Measurements from ENCODE around the gene ZNF358.

The ZNF358 gene

DNA sequence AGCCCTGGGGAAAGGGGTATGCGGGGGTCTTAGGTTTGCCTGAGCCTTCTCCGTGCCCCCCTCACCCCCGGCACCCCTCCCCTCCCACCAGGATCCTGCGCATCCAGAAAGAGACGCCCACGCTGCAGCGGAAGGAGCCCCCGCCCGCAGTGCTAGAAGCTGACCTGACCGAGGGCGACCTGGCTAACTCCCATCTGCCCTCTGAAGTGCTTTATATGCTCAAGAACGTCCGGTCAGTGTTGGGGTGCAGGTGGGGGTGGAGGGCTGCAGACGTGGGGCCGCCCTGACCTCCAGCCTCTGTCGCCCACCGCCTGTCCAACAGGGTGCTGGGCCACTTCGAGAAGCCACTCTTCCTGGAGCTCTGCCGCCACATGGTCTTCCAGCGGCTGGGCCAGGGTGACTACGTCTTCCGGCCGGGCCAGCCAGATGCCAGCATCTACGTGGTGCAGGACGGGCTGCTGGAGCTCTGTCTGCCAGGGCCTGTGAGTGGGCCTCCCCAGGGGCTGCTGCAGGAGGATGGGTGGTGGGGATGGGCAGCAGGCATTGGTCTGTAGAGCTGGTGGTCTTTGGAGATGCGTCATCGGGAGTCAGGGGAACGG lies 24.0 kb downstream of the ZNF358 start:
- no peak for DNase-seq

DNA sequence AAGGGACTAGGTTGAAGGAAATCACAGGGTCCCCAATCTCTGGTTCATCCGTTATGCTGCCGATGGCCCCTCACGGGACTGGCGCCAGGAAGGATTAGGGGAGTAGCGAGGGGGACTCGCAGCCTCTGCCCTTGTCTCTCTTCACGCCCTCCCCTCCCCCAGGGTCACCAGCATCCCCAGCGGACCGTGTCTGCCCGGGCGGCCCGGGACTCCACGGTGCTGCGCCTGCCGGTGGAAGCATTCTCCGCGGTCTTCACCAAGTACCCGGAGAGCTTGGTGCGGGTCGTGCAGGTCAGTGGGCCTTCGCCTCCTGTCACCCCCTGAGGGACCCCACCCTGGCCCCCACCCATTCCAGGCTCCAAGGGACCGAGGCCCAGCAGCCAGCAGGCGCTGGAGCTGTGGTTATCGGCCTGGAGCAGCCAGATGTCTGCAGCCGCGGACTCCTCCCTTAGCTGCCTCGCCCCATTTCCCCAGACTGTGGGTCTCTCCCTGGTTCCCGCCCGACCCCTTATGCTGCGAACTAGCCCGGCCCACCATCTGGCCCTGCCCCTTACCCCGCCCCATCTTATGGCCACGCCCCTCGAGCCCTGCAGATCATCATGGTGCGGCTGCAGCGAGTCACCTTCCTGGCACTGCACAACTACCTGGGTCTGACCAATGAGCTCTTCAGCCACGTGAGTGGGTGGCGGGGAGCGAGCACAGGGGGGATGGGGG lies 25.0 kb downstream of the ZNF358 start:
- no peak for DNase-seq

DNA sequence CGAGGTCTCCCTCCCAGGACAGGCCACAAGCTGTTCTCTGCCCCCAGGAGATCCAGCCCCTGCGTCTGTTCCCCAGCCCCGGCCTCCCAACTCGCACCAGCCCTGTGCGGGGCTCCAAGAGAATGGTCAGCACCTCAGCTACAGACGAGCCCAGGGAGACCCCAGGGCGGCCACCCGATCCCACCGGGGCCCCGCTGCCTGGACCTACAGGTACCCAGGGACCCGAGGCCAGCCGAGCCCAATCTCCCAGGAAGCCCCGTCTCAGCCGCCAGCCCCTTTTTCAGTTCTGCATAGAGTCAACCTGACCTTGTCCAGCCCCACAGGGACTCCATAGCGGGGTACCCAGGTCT lies 25.5 kb downstream of the ZNF358 start:
- DNase-seq, result no peak

DNA sequence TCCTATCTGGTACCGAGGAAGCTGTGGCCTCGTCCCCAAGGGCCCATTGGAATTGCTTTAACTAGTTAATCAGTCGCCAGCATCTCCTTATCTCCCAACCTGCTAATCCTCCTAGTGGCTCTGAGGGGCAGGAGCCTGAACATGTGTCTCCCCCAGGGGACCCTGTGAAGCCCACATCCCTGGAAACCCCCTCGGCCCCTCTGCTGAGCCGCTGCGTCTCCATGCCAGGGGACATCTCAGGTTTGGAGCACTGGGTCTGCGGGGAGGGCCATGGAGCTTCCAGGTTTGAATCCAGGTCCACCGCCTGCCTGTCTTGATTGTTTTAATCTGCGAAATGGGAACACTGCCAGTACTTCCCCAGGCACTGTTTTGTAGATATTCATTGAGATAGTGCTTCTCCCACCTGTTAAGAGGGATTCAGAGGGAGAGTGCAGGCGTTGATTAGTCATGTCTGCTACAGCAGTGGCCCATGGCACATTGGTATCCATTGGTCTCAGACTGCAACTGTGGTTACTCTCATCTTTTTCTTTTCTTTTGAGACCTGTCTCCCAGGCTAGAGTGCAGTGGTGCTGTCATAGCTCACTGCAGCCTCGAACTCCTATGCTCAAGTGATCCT lies 26.0 kb downstream of the ZNF358 start:
- DNase-seq, result no peak

DNA sequence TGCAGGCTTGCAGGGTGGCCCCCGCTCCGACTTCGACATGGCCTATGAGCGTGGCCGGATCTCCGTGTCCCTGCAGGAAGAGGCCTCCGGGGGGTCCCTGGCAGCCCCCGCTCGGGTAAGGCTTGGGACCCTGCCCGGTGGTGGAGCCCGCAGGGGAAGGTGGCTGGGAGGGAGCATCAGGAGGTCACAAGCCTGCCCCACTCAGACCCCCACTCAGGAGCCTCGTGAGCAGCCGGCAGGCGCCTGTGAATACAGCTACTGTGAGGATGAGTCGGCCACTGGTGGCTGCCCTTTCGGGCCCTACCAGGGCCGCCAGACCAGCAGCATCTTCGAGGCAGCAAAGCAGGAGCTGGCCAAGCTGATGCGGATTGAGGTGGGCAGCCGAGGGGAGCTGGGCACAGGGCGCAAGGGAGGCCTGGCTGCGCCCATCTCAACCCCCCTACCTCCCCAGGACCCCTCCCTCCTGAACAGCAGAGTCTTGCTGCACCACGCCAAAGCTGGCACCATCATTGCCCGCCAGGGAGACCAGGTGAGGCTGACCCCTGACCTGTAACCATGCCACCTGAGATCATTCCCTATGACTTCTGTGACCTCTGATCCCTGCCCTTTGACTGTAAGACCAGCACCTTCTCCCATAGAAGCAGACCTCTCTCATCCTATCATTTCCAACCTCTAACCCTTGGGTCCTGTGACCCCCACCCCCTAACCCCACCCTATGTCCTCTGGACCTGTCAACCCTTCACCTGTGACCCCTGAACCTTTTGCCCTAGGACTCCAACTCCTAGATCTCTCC lies 26.8 kb downstream of the ZNF358 start:
- DNase-seq, result no peak

DNA sequence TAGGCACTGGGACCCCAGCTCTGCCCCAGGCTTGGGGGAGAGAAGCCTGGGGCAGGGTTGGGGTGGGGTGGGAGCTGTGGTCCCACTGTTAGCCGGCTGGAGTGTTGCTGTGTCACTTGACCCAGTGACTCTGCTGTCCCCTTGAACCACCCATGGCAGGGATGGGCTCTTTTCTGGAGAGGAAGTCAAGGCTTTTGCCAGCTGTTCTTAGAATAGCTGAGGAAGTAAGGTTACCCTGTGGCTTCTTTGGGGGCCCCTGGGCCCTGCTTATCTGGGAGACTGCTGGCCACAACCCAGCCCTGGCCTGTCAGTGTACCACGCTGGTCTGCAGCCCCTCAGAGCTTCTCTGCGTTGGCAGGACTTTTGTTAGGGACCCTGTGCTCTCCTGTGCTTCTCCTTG lies 28.7 kb downstream of the ZNF358 start:
- no peak for DNase-seq

DNA sequence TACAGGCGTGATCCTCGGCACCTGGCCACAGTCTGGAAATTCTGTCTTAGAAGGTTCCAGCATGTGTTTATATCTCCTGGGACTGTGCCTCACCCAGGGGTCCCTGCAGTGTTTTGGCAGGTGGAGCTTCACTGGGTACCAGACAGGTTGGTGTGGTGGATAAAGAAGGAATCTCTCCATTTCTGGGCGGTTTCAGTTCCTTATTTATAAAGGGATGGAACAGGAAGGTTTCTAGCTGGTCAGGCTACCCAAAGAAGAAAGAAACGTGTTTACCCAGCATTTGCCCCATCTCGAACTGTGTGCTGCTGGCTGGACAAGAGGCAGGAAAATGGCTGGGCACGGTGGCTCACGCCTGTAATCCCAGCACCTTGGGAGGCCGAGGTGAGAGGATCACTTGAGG lies 29.4 kb downstream of the ZNF358 start:
- no peak for DNase-seq

DNA sequence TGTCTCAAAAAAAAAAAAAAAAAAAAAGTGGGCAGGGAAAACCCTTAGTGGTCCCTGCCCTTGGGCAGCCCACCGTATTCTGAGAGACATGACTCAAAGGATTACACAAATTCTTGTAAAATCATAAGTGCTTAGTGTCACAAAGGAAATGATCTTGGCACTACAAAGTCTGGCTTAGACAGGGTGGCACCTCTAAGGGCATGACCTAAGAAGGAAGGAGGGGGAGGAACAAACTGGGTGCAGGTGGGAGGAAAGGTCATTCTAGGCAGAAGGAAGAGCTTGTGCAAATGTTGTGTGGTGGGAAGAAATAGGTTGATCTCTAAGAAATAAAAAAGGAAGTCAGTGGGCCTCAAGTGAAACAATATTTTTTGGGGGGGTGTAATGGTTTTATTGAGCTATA lies 30.0 kb downstream of the ZNF358 start:
- DNase-seq, result no peak

DNA sequence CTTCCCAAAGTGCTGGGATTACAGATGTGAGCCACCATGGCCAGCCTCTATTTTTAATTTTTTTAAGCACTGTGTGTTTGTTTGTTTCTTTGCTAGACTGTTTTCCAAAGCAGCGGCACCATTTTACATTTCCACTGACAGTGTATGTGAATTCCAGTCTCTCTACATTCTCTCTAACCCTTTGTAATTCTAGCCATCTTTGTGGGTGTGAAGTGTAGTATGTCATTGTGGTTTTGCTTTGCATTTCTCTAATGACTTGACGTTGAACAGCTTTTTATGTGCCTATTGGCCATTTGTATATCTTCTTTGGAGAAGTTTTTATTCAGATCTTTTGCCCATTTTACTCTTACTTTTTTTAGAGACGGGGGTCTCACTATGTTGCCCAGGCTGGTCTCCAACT lies 31.3 kb downstream of the ZNF358 start:
- DNase-seq, result no peak

DNA sequence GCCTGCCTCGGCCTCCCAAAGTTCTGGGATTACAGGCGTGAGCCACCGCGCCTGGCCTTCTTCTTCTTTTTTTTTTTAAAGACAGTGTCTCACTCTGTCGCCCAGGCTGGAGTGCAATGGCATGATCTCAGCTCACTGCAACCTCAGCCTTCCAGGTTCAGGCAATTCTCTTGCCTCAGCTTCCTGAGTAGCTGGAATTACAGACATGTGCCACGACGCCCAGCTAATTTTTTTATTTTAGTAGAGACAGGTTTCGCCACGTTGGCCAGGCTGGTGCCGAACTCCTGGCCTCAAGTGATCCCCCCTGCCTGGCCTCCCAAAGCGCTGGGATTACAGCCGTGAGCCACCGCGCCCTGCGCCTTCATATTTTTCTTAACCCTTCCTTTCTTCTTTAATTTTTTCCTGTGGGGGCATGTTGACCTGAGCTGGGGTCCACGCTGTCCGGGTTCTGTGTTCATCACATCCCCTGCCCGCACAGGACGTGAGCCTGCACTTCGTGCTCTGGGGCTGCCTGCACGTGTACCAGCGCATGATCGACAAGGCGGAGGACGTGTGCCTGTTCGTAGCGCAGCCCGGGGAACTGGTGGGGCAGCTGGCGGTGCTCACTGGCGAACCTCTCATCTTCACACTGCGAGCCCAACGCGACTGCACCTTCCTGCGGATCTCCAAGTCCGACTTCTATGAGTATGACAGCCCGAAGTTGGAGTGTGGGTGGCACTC lies 33.7 kb downstream of the ZNF358 start:
- DNase-seq, result no peak

DNA sequence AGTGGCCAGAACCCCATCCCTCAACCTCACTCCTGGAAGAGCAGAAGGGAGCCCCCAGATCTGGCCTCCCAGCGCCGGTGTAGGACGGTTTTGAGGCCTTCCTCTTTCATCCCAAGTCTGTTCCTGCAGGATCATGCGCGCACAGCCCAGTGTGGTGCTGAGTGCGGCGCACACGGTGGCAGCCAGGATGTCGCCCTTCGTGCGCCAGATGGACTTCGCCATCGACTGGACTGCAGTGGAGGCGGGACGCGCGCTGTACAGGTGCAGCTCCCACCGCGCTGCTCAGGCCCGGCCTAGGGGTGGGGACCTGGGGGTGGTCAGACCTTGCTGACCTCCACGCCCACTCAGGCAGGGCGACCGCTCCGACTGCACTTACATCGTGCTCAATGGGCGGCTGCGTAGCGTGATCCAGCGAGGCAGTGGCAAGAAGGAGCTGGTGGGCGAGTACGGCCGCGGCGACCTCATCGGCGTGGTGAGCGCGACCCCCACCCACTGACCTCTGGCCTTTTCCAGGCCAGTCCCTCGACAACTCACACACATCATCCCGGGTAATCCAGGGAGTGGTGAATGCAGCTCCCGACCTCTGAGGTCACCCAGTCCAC lies 34.4 kb downstream of the ZNF358 start:
- no peak for DNase-seq

DNA sequence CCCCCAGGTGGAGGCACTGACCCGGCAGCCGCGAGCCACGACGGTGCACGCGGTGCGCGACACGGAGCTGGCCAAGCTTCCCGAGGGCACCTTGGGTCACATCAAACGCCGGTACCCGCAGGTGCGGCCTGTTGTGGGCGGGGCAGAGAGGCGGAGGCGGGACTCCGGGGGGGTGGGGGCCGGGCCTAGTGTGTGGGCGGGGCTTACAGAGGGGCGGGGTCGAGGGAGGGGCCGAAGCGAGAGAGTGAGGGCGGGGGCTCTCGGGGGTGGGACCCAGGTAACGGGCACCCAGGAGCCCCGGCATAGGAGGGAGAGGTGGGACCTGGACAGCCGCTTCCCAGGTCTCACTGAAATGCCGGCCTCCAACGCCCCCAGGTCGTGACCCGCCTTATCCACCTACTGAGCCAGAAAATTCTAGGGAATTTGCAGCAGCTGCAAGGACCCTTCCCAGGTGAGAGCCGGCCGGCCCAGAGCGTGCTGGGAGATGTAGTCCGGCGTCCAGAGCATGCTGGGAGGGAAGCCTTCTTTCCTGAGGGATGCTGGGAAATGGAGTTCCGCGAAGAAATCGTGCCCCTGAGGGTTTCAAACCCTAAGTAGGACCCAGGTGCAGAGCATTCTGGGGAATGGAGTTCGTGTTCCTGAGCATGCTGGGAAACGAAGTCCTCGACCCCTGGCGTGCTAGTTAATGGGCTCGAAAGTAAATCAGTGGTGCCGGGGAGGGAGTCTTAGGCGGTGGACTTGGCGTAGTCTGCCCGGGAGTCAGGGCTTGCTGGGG lies 35.3 kb downstream of the ZNF358 start:
- DNase-seq, result peak; percentile 81

DNA sequence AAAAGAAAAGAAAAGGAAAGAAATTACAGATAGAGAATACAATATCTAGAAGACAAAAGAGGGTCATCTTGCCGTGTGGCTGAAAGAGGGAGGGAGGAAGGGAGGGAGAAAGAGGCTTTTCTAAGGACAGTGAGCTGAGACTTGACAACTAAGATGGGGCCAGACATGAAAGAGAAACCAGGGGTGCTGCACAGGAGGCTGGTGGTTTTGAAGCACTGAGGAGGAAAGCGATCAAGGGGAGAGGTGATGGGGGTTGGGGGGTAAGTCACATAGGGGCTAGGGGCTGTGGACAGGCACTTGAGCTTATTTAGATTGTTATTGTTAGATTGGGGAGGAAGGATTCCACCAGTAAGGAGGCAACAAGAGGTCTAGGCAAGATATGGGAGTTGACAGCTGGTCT lies 36.9 kb downstream of the ZNF358 start:
- no peak for DNase-seq

DNA sequence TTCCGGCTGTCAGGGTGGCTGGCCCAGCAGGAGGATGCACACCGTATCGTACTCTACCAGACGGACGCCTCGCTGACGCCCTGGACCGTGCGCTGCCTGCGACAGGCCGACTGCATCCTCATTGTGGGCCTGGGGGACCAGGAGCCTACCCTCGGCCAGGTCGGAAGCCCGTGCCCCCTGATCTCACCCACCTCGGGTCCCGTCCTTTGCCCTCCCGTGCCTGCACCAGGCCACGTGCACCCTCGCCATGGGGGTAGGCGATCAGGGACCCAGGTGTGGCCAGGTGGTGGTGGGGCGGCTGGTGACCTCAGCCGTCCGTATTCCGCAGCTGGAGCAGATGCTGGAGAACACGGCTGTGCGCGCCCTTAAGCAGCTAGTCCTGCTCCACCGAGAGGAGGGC lies 38.7 kb downstream of the ZNF358 start:
- DNase-seq, result no peak

DNA sequence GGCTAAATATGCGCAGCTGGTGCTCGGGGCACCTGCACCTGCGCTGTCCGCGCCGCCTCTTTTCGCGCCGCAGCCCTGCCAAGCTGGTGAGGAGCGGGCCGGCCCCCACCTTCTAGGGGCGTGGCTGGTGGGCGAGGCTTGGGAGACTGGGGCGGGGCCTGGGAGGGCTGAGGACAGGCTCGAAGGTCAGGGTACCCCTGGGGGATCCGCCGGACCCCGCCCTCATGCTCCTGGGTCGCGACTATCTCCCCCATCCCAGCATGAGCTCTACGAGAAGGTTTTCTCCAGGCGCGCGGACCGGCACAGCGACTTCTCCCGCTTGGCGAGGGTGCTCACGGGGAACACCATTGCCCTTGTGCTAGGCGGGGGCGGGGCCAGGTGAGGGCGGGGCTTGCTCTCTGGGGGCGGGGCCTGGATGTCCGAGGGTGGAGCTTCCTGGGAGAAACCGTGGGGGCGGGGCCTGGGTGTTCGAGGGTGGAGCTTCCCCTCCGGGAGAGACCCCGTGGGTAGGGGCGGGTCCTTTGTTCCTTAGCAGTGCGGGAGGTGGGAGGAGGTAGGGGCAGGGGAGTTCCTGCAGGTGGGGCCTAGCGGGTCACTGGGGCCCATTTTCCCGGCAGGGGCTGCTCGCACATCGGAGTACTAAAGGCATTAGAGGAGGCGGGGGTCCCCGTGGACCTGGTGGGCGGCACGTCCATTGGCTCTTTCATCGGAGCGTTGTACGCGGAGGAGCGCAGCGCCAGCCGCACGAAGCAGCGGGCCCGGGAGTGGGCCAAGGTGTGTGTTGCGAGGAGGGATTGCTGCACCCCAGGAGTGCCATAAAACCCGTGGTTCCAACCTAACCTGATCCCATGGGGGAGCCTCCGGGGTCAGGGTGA lies 39.3 kb downstream of the ZNF358 start:
- no peak for DNase-seq

DNA sequence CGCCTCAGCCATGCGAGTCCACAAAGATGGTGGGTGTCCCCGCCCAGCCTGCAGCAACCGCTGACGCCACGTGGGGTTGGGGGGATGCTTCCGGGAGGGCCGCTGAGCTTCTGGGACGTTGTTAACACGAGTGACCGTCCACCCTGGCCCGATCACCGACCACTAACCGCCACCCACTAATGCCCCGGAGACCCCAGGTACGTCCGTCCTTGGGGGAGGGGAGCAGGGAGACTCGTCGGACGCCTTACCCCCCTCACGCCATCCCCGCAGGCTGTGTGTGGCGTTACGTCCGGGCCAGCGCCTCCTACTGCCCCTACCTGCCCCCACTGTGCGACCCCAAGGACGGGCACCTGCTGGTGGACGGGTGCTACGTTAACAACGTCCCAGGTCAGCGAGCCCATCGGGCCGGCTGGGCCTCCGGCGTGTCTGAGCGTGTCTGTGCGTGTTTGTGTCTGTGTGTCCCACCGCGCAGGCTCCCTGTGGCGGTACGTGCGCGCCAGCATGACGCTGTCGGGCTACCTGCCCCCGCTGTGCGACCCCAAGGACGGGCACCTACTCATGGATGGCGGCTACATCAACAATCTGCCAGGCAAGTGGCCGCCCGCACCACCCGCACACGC lies 40.9 kb downstream of the ZNF358 start:
- DNase-seq, result no peak

DNA sequence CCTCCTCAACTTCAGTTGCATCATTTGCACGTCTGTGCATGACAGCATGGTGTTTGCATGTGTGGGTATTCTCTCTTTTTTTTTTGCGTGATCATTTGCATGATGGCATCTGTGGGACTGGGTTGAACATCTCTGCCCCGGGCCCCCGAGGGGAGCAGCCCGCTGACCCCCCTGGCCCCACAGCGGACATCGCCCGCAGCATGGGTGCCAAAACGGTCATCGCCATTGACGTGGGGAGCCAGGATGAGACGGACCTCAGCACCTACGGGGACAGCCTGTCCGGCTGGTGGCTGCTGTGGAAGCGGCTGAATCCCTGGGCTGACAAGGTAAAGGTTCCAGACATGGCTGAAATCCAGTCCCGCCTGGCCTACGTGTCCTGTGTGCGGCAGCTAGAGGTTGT lies 42.8 kb downstream of the ZNF358 start:
- DNase-seq, result no peak

DNA sequence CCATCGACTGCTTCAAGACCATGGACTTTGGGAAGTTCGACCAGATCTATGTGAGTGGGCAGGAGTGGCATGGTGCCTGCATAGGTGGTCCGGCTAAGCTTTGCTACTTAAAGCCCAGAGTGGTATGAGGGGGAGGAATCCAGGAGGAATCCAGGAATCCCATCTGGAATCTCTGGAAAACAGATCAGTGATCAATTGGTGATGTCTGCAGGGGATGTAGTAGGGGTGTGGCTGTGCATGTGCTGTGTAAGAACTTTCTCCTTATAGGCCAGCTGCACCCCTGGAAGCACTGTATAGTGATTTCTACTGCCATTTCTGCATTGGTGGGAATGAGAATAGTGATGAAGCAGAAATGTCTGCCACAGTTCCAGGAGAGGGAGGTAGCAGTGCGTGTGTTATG lies 43.2 kb downstream of the ZNF358 start:
- DNase-seq, result no peak

DNA sequence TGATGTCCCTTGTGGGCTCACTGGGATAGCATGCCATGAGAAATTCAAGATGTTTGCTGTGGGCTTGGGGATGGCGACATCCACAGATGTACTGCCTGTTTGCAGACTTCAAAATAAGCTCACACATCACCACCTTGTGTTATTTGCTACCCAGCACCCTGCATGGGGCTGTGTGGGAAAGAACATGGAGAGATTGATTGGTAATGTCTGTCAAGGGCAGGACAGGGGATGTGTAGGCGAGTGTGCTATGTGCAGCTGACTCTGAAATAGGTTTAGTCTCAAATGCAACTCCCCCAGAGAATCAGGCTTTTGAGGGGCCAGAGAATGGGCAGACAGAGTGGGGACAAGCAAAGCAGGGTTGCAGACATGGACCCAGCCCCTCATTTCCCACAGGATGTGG lies 44.4 kb downstream of the ZNF358 start:
- DNase-seq, result no peak

DNA sequence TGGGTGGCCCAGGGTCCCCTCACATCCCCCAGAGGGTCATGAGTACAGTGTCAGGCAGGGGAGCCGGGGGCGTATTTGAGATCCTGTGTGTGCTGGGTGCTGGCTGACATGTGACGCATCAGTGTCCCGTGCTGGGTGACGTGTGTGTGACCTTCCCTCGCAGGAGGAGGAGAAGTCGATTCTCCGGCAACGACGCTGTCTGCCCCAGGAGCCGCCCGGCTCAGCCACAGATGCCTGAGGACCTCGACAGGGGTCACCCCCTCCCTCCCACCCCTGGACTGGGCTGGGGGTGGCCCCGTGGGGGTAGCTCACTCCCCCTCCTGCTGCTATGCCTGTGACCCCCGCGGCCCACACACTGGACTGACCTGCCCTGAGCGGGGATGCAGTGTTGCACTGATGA lies 45.4 kb downstream of the ZNF358 start:
- no peak for DNase-seq
